GM12878 (cell line): Measurements from ENCODE around the gene SELENOS. TPM values are rescaled to one million over a fixed set of nuclear protein-coding genes. Genes with fewer than 3 reads are reported as not detected.

ENCODE experiments used
- ATAC-seq: fragments of 200-7000 bp; cut with Tn5 transposase; 3 replicates; pipeline ENCODE4 v1.9.1; 2020; ENCODE audit warnings: mild to moderate bottlenecking, moderate library complexity
- BruUV-seq: library from RNA; stranded (reverse); fragments of 400-500 nt; replicated peaks from 2 replicates; lab custom pipeline; 2021; lab: Mats Ljungman, UMichigan
- CTCF ChIA-PET: fragments of 300-600 bp; sonication (Branson Sonifier 250); formaldehyde crosslinking; extraction: SDS; loops from one replicate; lab custom pipeline; 2021; ENCODE audit warnings: inconsistent platforms; lab: Yijun Ruan, JAX
- POLR2A ChIA-PET: fragments of 350-600 bp; formaldehyde crosslinking; extraction: SDS; loops from one replicate; lab custom pipeline; 2021; ENCODE audit warnings: inconsistent platforms; lab: Charles Lee
- RAD21 ChIA-PET: fragments of 300-600 bp; sonication (Branson Sonifier 250); formaldehyde crosslinking; loops from one replicate; lab custom pipeline; 2023; ENCODE audit warnings: antibody characterized with exemption; ENCODE audit not compliant: unreplicated experiment; lab: Charles Lee
- SMC1A ChIA-PET: fragments of 300-600 bp; sonication (Branson Sonifier 250); formaldehyde crosslinking; loops from one replicate; lab custom pipeline; 2023; ENCODE audit not compliant: unreplicated experiment, uncharacterized antibody; lab: Charles Lee
- DNase-seq: peaks from one replicate; pipeline ENCODE4 v3.0.0-alpha.2; 2011; ENCODE audit warnings: low read depth, low spot score
- FAIRE-seq: peaks from 3 replicates; lab custom pipeline; 2011; peaks lifted over from hg19 to GRCh38; lab: Jason Lieb, UNC
- H2AFZ ChIP-seq: 2 replicates; pipeline ENCODE4 v1.6.0; 2011; ENCODE audit warnings: low read depth, low read length, control low read depth; ENCODE audit not compliant: control insufficient read depth
- H3K27ac ChIP-seq: 2 replicates; pipeline ENCODE4 v1.5.1; 2011; ENCODE audit warnings: control low read depth; ENCODE audit not compliant: control insufficient read depth, insufficient read depth
- H3K27me3 ChIP-seq, 2 experiments: replicated peaks in 1 of 2; 2 replicates each; pipeline versions ENCODE4 v1.6.0 to v1.6.1; 2011; ENCODE audit warnings: low read length in 1 of 2; ENCODE audit not compliant: control insufficient read depth in 2 of 2, insufficient read depth in 2 of 2
- H3K36me3 ChIP-seq, 2 experiments: 2 replicates each; pipeline ENCODE4 v1.5.1; 2011; ENCODE audit warnings: low read length in 1 of 2; ENCODE audit not compliant: control insufficient read depth in 2 of 2, insufficient read depth in 2 of 2
- H3K4me1 ChIP-seq: 2 replicates; pipeline ENCODE4 v1.6.1; 2011; ENCODE audit warnings: mild to moderate bottlenecking, low read length, moderate library complexity, mixed read lengths; ENCODE audit not compliant: control insufficient read depth, insufficient read depth
- H3K4me2 ChIP-seq: 2 replicates; pipeline ENCODE4 v1.6.0; 2011; ENCODE audit warnings: control low read depth; ENCODE audit not compliant: control insufficient read depth, insufficient read depth
- H3K4me3 ChIP-seq: fragments of 200-600 bp; sonication (generic); 2 replicates; pipeline ENCODE4 v1.5.1; 2016
- H3K79me2 ChIP-seq: 2 replicates; pipeline ENCODE4 v1.6.0; 2011; ENCODE audit warnings: low read length; ENCODE audit not compliant: control insufficient read depth, insufficient read depth
- H3K9ac ChIP-seq: 2 replicates; pipeline ENCODE4 v1.8.0; 2011; ENCODE audit warnings: low read length, control low read depth, mixed read lengths; ENCODE audit not compliant: control insufficient read depth, insufficient read depth
- H3K9me3 ChIP-seq: replicated peaks from 3 replicates; pipeline ENCODE4 v1.5.1; 2011; ENCODE audit warnings: mild to moderate bottlenecking, low read length; ENCODE audit not compliant: control insufficient read depth, insufficient read depth
- H4K20me1 ChIP-seq: 2 replicates; pipeline ENCODE4 v1.6.0; 2011; ENCODE audit not compliant: control insufficient read depth, insufficient read depth
- CTCF ChIP-seq, 3 experiments: IDR thresholded peaks in 2 of 3; conservative IDR thresholded peaks in 1 of 3; 2 replicates each; pipeline ENCODE4 v1.5.1; 2011; ENCODE audit warnings: low read depth in 3 of 3, low read length in 3 of 3, mild to moderate bottlenecking in 3 of 3, control low read depth in 2 of 3, moderate library complexity in 2 of 3, inconsistent platforms in 1 of 3, mixed read lengths in 1 of 3; ENCODE audit not compliant: control insufficient read depth in 2 of 3, insufficient read depth in 1 of 3; ENCODE audit errors: extremely low read depth in 1 of 3
- MTA2 ChIP-seq: fragments of 450-650 bp; IDR thresholded peaks from 2 replicates; pipeline ENCODE4 v1.6.1; 2016; ENCODE audit warnings: low read depth, mild to moderate bottlenecking, moderate library complexity
- POLR2AphosphoS5 ChIP-seq: IDR thresholded peaks from 2 replicates; pipeline ENCODE4 v1.6.1; 2011; ENCODE audit warnings: mild to moderate bottlenecking, low read length, inconsistent platforms
- REST ChIP-seq: IDR thresholded peaks from 2 replicates; pipeline ENCODE4 v1.6.1; 2012; ENCODE audit warnings: mild to moderate bottlenecking, low read depth, low read length
- WGBS: methylation state at CpG from one replicate; pipeline ENCODE4 v1.1.6; 2016; ENCODE audit warnings: low lambda C conversion rate; ENCODE audit not compliant: insufficient replicate concordance, insufficient coverage; ENCODE audit errors: missing lambda C conversion rate; 5-methylcytosine and 5-hydroxymethylcytosine counted together
- in situ Hi-C: fragments of 300-500 bp; cut with MboI; formaldehyde crosslinking; loops from 9 replicates; pipeline ENCODE4 v1.14.3; 2018; ENCODE audit warnings: mixed read lengths
- intact Hi-C: fragments of 100-400 bp; cut with micrococcal nuclease; formaldehyde crosslinking; loops from one replicate; pipeline ENCODE4 v1.14.2; 2022; ENCODE audit not compliant: unreplicated experiment
- polyA plus RNA-seq, 11 experiments: library from polyadenylated mRNA; depleted of rRNA in 4 of 11; unstranded in 6 of 11; stranded (reverse) in 5 of 11; fragments of >200 nt; fragmentation: Nextera tagmentation in 4 of 11; fragmentation: Illumina TruSeq in 1 of 11; extraction: Ambion mirVana in 4 of 11; extraction: Trizol in 1 of 11; gene quantifications; 1 replicate in 1 of 11; 2 replicates in 10 of 11; pipeline versions ENCODE4 v1.2.1 to v1.2.3, GENCODE V29; 2011 to 2016; ENCODE audit warnings: inconsistent platforms in 2 of 11, missing spikeins in 2 of 11, low read depth in 1 of 11
- total RNA-seq, 4 experiments: library from RNA; depleted of rRNA in 3 of 4; stranded (reverse); fragments of >200 nt in 3 of 4; fragmentation: Illumina TruSeq in 1 of 4; extraction: Trizol in 1 of 4; gene quantifications; 2 replicates each; pipeline versions ENCODE4 v1.2.1 to v1.2.3, GENCODE V29; 2013 to 2021

The SELENOS gene
- total and polyA plus RNA-seq, 10 of the 15 experiments (the other 5 are each of a cell fraction or from before 2014, with no cell fraction given) = 25.8 to 90.1 (median 37.3) TPM

GRCh38 chr15:101280007-101280406 lies 2.7 kb upstream of the SELENOS start:
- peaks cover 21% of the 10 kb centered on the region for H3K79me2 ChIP-seq
- ChIA-PET CTCF (interaction anchor here (0.9 to 3.3 kb wide), 3 partner anchors 9 to 14 kb away, joined by 3 to 33 read pairs (median 4); no protein-coding TSS in a partner anchor), RAD21 (no interaction called here), POLR2A (no interaction called here), SMC1A (no interaction called here)
- 83% methylated on average over 2 of the region's 2 CpGs for WGBS
- no peaks in the 10 kb centered on the region for H3K27me3 ChIP-seq
- peaks cover 6% of the 10 kb centered on the region for H3K4me1 ChIP-seq
- DNase-seq = no peak
- H3K9ac ChIP-seq = no peak overlapping the region
- no peak overlapping the region for H3K4me2 ChIP-seq
- peaks cover 12 to 26% of the 10 kb centered on the region in 2 experiments; a peak in 3 of 4 replicates for H3K36me3 ChIP-seq
- BruUV-seq = no TSS peak
- H2AFZ ChIP-seq = no peak overlapping the region
- FAIRE-seq = no peak
- no peaks in the 10 kb centered on the region for H4K20me1 ChIP-seq
- intact Hi-C loops = no loop called here
- TF ChIP-seq CTCF (IDR thresholded peaks at IDR 0.05 in 2 of 3, conservative IDR thresholded peaks at IDR 0.05 in 1 of 3; ENCODE audit: control insufficient read depth in 2 of 3, extremely low read depth in 1 of 3, insufficient read depth in 1 of 3, low read depth in 3 of 3, low read length in 3 of 3) (no peak), POLR2AphosphoS5 (peak; percentile 46; the same call in 1 of the 2 replicates), MTA2 (no peak), REST (no peak)
- no peak overlapping the region for H3K27ac ChIP-seq
- in situ Hi-C loops = no loop called here
- H3K4me3 ChIP-seq = no peak overlapping the region
- no peak for ATAC-seq
- H3K9me3 ChIP-seq = no peaks in the 10 kb centered on the region
